ENCODE results near the gene LRRC75A. TPM values are rescaled to one million over a fixed set of nuclear protein-coding genes. Genes with fewer than 3 reads are reported as not detected.

Gene LRRC75A
- total RNA-seq, 3 donors from 2014 or later = 37.1 to 85.7 (median 52.6) TPM

DNA sequence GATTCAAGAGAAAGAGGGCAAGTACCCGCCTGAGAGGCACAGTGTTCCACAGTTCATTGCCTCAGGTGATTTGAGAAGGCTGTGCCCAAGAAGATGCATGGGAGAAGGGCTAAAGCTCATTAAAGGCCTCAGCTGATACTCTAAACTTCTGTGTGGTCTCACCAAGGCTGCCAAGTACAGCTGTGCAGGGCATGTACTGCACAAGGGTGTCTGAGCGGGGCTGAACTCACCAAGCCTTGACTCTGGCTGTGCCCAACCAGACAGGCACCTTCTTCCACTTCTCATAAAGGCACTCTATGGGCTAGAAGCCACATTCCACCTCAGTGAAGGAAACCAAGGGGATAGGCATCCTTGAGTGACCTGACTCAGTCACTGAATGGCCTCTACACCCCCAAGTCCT, 12.7 kb downstream of the LRRC75A start:
- Histone ChIP-seq H3K4me3 (no peak overlapping the region), H3K9me3 (no peaks in the 10 kb centered on the region), H3K4me1 (ENCODE audit: low read depth) (peaks cover 6% of the 10 kb centered on the region), H3K36me3 (ENCODE audit: low read depth) (no peaks in the 10 kb centered on the region)
- intact Hi-C loops (cut with DNase I, micrococcal nuclease) = no loop called here
- TF ChIP-seq, protein P1, sequence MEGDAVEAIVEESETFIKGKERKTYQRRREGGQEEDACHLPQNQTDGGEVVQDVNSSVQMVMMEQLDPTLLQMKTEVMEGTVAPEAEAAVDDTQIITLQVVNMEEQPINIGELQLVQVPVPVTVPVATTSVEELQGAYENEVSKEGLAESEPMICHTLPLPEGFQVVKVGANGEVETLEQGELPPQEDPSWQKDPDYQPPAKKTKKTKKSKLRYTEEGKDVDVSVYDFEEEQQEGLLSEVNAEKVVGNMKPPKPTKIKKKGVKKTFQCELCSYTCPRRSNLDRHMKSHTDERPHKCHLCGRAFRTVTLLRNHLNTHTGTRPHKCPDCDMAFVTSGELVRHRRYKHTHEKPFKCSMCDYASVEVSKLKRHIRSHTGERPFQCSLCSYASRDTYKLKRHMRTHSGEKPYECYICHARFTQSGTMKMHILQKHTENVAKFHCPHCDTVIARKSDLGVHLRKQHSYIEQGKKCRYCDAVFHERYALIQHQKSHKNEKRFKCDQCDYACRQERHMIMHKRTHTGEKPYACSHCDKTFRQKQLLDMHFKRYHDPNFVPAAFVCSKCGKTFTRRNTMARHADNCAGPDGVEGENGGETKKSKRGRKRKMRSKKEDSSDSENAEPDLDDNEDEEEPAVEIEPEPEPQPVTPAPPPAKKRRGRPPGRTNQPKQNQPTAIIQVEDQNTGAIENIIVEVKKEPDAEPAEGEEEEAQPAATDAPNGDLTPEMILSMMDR (IDR thresholded peaks at IDR 0.05) = no peak
- no peak for DNase-seq
- ATAC-seq = no peak

DNA sequence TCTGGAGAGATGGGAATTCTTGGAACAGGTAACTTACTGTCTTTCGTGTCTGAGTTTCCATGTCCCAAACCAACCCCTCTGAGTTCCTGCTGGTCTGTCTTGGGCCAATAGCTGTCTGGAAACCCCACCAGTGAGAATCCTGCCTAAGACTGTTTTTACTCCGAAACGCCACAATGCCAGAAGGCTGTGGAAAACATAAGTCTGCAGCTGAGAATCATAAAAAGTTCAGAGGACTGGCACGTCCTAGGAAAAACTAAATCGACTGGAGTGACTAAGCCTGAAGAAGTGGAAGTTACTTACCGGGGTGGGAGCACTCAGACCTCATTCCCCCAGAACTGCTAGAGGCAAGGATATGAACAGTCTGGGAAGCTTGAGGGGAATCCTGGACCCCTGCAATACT, 13.3 kb downstream of the LRRC75A start:
- H3K4me3 ChIP-seq = no peak overlapping the region
- no peaks in the 10 kb centered on the region for H3K36me3 ChIP-seq (ENCODE audit: low read depth)
- ATAC-seq (no peak), DNase-seq (no peak)
- intact Hi-C loops (cut with DNase I, micrococcal nuclease) = no loop called here
- no peaks in the 10 kb centered on the region for H3K9me3 ChIP-seq
- TF ChIP-seq, protein P1 (IDR thresholded peaks at IDR 0.05) = no peak
- H3K4me1 ChIP-seq (ENCODE audit: low read depth) = peaks cover 4% of the 10 kb centered on the region

DNA sequence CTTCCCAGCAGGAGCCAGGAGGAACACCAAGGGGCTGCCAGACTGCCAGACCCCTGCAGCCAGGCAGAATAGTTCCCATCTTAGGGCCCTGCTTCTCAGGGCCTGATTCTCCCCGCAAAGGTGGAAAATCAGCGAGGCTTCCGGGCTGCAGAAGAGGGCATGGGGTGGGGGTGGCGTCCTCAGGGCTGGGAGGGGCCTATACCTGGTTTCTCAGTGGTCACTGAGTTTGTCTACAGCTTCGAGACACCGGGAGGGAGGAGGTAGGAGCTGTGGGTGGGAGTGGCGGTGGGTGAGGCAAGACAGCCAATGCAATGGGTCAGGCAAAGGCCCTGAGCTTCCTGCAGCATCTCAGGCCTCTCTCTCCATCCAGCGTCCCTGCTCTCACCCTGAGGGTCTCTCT, 14.3 kb downstream of the LRRC75A start:
- DNase-seq = no peak
- TF ChIP-seq, protein P1 (IDR thresholded peaks at IDR 0.05) = no peak
- Histone ChIP-seq H3K36me3 (ENCODE audit: low read depth) (no peaks in the 10 kb centered on the region), H3K4me1 (ENCODE audit: low read depth) (peaks cover 4% of the 10 kb centered on the region), H3K9me3 (no peaks in the 10 kb centered on the region), H3K4me3 (no peak overlapping the region)
- intact Hi-C loops (cut with DNase I, micrococcal nuclease) = no loop called here
- ATAC-seq = no peak

DNA sequence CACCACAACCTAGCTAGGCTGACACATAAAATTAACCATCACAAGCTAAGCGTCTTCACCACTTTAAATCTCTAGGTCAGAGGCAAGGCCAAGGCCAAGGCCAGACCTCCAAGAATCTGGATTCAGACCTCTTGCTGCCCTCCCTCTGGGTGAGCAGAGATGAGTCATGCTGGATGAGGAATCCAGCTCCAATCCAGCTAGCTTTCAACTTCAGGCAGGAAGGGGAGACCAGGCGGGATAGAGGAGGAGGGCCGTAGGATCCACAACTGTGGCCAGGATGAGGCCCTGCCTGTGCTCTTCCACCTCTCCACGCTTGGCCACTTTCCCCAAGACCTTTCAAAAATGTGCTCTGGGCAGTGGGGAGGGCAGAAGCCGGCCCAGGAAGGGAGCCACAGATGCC, 14.7 kb downstream of the LRRC75A start:
- H3K36me3 ChIP-seq (ENCODE audit: low read depth) = no peaks in the 10 kb centered on the region
- H3K9me3 ChIP-seq = no peaks in the 10 kb centered on the region
- TF ChIP-seq, protein P1 (IDR thresholded peaks at IDR 0.05) = no peak
- no peak overlapping the region for H3K4me3 ChIP-seq
- peaks cover 4% of the 10 kb centered on the region for H3K4me1 ChIP-seq (ENCODE audit: low read depth)
- DNase-seq (no peak), ATAC-seq (peak; percentile 46)
- intact Hi-C loops (cut with DNase I, micrococcal nuclease) = no loop called here

DNA sequence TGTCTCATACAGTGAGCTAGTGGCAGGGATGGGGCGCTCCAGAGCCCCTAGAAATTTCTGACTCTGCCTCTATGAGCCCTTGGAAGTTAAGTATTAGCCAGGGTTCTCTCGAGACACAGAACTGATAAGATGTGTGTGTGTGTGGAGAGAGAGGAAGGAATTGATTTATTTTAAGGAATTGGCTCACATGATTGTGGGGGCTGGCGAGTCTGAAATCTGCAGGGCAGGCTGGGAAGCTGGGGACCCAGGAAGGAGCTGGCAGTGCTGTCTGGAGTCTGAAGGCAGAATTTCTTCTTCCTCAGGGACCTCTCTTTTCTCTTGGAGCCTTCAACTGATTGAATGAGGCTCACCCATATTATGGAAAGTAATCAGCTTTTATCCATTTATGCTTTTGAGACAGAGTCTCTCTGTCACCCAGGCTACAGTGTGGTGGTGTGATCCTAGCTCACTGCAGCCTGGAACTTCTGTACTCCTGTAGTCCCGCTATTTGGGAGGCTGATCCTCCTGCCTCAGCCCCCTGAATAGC, 16.8 kb downstream of the LRRC75A start:
- Histone ChIP-seq H3K9me3 (no peaks in the 10 kb centered on the region), H3K4me3 (no peak overlapping the region), H3K4me1 (ENCODE audit: low read depth) (peaks cover 4% of the 10 kb centered on the region), H3K36me3 (ENCODE audit: low read depth) (no peaks in the 10 kb centered on the region)
- TF ChIP-seq, protein P1 (IDR thresholded peaks at IDR 0.05) = no peak
- intact Hi-C loops (cut with DNase I, micrococcal nuclease) = no loop called here
- DNase-seq (no peak), ATAC-seq (no peak)

Data from mucosa of descending colon (tissue), 3 donors.